HG02973 (cell line): Measurements from ENCODE around the gene AHDC1.
"Not testable (repeated sequence)": the region's sequence is repeated elsewhere in the genome, so short reads cannot be mapped to it uniquely, and the experiment has no call there.

ENCODE experiments used
- ATAC-seq: cut with Tn5 transposase; IDR thresholded peaks from one replicate; pipeline ENCODE4 v1.9.1; 2021; ENCODE audit warnings: moderate library complexity; ENCODE audit not compliant: unreplicated experiment

Gene AHDC1

DNA sequence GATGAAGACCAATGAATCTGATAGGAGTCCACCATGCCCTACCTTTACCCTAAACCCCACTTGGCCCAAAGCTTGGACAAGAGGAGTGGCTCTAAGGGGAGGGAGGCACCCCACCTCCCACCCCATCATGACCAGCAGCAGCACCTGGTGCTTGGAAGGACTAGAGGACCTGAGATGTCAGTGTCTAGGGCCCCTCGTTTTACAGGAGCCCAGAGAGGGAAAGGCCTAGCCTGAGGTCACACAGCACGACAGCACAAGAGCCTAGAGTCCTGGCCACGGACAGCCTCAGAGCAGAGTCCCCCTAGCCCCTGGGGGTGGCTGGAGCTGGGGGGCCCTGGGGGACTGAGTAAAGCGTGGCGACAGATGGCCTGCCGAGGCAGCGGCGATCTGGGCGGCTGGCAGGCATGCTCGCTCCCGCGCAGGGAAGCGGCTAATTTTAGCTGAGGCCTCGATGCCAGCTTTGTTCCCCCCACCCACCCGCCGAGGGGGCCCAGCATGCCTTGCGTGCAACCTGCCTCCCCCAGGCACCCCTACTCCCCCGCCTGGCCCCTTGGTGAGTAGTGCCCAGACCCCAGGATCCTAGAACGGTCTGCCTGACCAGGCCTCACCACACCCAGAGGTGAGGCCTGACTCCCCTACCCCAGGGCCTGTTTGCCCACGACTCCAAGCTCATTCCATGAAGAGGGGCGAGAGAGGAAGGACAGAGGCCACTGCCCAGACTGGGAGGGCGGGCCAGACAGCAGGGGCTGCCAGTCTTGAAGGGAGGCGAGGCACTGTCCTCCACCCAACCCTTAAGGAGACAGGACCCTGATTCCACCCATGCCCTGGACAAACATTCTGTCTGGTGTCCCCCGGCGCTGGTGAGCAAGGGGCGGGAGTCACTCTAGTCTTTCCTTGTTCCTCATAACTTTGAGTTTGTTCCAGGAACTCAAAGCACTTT is 39.0 kb downstream of the AHDC1 start:
- ATAC-seq: no peak

DNA sequence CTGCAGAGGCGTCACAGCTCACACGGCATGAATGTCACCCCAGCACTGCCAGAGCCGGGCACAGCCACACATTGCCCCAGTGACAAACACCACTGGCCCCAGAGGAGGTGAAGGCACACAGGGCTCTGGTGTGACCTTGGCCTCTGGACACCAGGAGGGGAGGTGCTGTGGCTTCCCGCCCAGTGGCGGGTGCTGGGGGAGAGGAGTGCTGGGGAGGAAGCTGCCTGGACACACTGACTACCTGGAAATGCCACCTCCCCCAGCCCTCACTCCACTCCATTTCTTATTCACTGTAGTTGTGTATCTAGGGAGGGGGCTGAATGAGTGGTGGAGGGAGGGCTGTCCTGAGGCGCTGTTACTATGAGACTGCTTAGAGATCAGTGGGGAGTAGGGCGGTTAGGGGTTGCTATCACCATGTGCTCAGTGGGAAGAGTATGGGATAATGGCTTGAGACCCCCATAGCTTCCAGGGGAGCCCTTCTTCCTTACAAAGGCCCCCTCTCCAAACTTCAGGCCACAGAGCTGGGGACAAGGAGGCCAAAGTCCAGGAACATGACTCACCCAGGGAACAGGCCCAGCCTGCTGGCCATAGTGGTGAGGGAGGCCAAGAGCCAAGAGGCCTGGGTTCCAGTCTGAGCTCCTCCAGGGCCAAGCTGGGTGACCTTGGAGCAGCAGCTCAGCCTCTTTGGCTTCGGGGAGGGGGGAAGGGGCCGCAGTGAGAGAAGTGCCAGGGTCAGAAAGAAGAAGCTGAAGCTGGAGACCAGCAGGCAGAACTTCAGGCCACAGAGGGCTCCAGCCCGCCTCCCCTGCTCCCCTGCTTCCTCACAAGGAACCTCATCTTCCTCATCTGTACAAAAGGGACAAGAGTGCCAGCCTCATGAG is 40.1 kb downstream of the AHDC1 start:
- ATAC-seq: no peak

DNA sequence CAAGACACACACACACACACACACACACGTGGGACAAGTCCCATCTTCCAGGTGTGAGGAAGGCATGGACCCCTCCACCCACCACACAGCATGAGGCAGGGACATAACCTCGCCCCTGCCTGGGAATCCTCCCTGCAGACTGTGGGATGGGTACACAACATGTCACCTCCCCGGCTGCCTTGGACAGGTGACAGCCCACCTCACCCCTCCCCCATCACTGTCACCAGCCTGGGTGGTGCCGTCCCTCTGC is 40.7 kb downstream of the AHDC1 start:
- ATAC-seq: no peak

DNA sequence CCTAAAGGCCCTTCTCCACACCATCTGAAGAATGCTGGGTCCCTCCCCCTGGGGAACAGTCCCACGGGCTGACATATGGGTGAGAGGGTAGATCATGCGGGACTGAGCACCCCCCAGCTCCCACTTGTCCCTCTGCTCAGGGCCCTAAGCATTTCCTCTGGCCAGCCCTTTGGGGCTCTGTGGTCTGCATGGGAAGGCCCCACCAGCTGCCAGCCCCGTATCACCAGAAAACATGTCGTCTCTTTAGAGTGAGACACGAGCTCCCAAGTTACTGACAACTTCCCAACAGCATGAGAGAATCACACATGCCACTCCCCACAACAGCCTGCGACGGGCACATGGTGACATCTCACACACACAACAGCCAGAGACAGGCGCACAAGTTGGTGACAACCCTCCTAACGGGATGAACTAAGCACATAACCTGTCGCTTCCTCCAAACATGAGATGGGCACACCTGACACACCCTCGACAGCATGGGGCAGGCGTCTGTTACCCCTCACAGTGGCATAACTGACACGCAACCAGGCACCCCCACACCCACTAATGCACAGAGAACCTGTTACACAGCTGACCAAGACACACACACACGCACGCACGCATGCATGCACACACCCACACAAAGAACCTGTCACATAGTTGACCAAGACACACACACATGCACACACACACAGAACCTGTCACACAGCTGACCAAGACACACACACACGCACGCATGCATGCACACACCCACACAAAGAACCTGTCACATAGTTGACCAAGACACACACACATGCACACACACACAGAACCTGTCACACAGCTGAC is 41.2 kb downstream of the AHDC1 start:
- no peak for ATAC-seq

DNA sequence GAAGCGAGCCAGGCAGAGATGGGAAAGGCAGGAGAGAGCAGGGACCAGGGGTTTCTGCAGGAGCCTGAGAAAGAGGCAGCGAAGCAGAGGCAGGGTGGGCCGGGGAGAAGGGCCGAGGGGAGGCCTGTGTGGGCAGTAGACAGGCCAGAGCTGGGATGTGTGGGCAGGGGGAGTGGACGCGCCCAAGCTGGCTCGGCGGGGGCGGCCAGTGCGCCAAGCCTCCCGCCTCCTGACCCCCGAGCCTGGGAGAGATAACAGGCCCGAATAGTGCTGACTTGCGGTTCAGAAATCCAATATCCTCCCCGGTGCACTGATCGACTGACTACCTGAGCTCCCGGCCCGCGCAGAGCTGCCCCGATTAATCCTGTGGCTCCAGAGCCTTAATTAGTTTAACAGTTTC is 41.9 kb downstream of the AHDC1 start:
- ATAC-seq: no peak

DNA sequence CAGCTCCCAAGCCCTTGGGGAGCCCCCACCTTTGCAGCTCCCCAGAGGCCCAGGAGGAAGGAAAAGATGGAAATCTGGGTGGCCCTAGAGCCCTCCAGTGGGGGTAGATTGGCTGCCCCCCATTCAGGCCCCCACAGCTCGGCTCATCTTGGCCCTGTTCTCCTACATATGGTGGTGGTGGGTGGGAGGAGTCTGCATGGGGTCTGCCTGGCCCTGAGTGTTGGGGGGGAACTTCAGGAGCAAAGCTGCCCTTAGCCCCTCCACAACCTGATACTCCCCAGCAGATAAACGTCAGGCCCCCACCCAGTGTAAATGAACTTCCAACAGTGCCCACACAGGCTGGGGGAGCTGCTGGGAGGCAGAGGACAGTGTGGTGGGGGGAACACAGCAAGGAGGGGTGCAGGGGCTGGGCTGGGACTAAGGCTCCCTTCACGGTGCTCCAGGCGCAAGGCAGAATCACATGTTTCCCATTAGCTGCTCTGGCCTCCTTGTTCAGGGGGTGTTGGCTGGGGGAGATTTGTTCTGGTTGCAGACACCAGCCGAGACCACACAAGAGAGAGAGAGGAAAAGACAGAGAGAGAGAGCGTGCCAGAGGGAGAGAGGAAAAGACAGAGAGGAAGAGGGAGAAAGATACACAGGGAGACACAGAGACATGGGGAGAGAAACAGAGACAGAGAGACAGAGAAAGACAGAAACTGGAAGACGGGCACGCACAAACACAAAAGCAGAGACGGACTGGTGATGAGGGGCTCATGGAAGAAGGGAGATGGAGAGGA is 42.6 kb downstream of the AHDC1 start:
- ATAC-seq: no peak

DNA sequence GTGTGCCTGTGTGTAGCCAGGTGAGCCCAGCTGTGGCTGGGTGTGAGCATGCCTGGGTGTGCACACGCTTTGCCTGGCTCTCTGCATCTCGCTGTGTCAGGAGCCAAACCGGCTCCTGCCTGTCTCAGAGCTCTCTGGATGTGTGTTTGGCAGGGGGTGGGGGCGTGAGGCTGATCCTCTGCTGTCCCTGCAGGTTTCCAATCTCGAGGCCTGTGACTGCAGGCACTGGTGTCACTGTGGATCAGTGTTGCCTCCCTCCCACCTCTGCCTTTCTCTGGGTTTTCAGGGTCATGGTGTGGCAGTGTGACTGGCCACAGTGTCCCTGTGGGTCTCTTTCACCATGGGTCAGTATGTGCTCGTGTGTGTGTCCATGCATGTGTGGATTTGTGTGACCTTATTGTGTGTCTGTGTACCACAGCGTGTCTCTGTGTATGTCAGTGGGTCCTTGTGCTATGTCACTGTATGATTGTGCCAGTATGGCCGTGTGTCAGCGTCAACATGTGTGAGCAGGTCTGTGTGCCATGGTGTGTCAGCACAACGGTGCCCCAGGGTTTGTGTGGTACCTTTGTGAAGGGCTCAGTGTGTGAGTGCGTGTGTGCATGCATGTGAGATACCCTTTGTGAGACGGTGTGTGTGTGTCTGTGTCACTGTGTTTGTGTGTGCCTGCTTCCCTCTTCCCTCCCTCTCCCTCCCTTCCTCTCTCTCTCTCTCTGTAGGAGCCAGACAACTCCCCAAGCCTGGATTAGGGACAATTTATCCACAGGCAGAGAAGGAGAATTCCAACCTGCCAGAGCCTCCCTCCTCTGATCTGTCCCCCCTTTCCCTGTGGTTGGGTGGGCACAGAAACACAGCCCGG is 43.4 kb downstream of the AHDC1 start:
- no peak for ATAC-seq

DNA sequence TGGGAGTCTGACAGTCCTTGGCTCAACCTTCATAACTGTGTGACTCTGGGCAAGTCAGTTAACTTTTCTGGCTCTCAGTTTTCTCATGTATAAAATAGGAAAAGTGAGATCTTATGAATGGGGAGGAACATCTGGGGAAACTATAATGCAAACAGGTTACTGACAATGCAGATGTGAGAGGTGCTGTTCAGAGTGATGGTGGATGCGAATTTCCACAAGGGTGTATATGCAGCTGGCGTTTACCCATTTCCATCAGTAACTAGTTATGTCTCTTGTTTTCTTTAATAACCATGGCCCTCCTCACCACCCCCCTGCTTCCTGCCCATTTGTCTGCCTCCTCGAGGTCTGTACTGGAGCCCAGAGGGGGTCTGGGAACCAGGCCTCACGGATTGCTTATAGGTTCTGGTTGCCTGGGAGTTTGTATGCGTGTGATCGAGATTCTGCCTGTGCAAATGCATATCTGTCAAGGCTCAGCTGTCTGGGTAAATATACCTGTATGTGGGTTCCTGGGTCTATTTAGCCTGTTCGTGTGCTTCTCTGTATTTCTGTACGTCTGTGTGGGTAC is 44.4 kb downstream of the AHDC1 start:
- no peak for ATAC-seq

DNA sequence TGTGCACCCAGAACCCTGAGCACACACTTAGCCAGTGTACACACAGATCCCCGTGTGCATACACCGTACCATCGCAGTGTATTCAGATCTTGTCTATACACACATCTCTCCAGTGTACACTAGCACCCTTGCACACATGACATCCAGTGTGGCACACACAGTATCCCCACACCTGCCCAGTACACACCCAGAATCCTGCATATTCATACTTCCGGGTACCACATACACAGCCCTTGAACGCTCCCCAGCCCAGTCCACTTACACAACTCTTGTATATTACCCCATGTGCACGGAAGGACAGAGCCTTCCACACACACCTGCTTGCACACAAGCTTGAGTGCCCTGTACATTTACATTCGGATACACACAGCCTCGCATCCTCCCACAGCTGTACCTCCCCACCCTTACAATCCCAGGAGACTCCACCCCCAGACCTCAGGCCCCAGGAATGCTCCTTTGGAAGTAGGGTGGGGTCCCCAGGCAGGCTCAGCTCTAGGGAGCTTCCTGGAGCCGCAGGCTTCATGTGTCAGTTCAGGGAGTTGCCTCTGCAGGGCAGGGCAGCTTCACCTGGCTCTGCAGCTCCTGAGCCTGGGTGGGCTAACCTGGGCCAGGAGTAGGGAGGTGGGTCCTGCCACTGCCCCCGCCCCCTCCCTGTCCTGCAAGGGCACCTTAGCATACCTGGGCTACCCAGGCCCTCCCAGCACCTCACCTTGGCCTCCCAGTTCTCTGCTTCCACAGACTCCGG is 46.2 kb downstream of the AHDC1 start:
- no peak for ATAC-seq

DNA sequence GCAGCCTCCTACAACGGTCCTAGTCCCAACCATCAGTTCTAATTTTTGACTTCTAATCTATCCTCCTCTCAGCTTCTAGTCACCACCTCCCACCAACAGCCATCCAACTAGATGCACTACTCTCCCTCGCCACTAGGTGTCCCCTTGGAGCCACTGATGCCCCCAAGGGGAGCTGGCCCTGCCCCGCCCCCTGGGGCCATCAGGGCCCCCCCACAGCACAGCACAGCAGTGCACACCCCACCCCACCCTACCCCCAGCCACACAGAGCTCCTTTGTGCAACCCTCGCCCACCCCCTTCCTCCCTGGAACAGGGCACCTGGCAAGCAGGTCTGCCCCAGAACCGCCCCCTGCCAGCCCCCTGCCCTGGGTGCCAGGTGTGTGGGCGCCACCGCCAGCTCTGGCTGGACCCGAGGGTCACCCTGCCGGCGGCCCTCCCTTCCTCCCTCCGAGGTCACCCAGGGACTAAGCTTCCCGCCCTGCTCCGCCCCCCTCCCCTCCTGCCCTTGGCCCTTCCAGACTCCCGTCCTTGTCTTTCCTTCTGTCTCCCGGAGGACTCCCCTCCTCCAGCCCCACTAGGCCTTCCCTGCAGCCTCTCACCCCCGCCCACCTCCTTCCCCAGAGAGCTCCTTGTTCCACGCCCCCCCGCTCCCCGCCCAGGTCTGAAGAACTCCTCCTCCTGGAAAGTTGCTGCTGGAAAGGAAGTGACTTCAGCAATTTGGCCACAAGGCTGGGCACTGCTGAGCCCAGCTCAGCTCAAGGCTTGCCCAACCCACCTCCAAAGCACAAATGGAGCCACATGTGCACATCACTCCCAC is 47.0 kb downstream of the AHDC1 start:
- ATAC-seq: no peak

DNA sequence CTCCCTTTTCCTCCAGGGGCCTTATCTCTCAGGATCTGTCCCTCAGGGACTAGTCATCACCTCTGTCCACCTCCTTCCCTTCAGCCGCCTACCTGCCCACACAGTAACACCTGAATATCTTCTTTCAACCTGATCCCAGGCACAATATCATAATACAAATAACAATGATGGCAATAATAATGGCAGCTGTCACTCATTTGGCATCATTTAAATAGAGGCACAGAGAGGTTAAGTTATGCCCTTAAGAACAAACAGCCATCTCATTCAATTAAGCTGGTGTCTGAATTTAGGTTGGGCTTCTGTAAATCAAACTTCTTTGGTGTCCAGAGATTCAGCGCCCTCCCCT is 47.5 kb downstream of the AHDC1 start:
- no peak for ATAC-seq

DNA sequence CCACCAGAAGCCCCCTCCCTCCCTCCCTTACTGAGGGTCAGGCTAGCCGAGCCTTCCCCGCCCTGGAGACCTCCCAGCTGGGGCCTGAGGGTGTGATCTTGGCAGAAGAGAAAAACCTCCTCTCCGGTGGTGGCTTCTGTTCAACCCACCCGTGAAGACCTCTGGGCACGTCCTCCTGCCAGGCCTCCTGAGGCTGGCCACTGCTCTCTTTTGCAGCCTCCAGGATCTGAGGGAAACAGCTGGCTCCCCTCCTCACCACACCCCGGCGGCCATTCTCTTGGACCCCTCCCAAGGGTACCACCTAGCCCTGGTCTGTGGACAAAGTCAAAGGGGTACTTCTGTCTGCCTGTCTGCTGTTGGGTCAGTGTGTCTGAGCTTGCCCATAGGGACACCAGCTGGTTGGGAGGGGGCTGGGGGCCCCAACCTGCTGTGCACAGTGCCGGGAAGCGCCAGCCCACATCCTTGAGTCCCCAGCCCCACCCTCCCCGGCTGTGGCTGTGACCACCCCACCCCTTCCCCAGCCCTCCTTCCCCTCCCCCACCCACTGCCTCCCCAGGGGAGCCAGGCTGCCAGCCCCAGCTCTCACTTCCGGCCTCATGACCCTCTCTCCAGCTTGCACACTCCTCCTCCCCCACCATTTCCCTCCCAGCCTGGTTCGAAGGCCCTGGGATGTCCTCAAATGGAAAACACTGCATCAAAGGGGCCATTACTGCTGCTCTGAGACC is 48.1 kb downstream of the AHDC1 start:
- no peak for ATAC-seq

DNA sequence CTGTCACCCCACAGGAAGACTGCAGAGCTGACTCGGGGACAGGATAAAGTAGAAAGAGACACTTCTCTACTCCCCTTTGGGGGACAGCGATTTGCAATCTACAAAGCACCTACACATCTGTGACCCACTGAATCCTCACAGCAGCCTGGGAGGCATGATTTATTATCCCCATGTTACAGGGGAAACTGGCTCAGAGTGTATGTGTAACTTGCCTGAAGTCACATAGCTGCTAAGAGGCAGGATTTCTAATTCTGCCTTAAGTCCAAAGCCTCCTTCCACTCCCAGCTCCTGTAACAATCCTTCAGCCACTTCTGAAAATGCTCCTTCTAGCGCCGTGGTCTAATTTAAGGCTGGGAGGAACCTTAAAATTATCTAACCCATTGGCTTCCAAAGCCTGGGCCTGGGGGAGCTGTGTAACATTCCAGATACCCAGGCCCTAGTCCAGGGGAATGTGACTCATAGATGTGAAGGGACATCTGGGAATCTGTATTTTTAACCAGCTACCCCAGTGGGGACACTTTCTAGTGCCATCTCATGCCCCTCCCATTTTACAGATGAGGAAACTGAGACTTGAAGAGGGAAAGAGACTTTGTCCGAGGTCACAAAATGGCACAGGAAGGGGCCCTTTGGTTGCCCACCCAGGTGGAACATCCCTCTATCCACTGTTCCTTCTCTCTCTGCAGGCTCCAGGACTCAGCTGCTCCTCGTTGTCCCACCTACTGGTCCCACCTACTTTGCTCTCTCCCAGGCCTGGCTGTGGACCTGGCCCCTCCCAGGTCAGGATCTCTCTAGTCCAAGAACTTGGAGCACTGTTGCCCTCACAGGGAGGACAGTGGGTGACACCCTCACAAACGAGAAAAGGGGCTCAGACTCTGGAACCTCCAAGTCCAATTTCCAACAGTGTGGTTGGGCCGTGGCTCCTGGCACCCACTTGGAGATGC is 48.9 kb downstream of the AHDC1 start:
- no peak for ATAC-seq

DNA sequence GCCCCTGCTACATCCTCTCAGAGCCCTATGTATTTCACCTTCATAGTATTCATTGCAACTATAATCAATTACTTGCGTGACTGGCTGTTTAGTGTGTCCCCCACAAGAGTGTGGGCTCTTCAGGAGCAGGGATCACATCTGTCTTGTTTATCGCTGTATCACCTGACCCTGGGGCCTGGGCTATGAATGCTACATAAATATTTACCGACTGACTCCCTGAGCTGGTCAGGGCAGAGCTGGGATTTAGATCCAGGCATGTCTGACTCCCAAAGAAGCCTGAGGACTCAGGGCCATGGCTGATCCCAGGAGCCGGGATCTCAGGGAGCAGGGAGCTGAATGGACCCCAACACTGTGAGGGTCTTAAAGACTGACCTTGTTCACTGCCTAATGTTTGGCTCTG is 49.7 kb downstream of the AHDC1 start:
- ATAC-seq: no peak

DNA sequence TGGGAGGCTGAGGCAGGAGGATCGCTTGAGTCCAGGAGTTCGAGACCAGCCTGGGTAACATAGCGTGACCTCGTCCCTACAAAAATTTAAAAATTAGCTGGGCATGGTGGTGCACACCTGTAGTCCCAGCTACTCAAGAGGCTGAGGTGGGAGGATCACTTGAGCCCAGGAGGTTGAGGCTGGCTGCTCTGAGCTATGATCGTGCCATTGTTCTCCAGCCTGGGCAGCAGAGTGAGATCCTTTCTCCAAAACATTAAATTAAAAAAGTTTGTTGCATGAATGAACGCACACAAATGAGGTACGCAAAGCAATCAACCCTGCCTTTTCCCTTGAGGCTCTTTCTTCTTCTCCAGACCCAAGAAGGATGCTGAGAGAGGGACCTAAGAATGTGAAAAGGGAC is 50.1 kb downstream of the AHDC1 start:
- not testable (repeated sequence) for ATAC-seq

DNA sequence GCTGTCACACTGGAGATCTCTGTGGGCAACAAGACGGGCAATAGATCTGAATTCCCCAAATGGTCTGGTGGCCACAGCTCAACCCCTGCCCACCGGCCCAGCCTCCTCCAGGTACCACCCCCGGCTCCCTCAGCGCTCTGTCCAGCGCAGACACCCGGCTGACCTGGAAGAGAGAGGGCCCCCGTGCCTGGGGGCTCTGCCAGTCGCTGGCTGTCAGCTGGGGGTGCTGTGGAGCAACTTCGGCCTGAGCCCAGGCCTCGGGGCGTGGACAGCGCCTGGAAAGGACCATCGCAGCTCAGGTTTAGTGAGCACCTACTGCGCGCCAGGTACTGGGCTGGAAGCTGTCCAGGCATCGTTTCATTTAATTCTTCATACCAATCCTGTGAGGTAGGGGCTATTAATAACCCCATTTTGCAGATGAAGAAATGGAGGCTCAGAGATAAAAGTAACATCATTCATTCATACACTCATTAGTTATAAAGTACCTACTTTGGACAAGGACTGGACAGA is 51.0 kb downstream of the AHDC1 start:
- ATAC-seq: no peak
